SH-SY5Y (cell line): Measurements from ENCODE around the gene SLC8A1.

Experiments used
- GATA2 ChIP-seq: IDR thresholded peaks from 2 replicates; pipeline ENCODE4 v1.6.1; 2011; ENCODE audit warnings: mild to moderate bottlenecking, low read depth, low read length
- GATA3 ChIP-seq: IDR thresholded peaks from 2 replicates; pipeline ENCODE4 v1.6.1; 2011; ENCODE audit warnings: low read depth, mild to moderate bottlenecking, low read length, moderate library complexity

Gene SLC8A1

GRCh38 chr2:40106061-40106460, 345.8 kb downstream of the SLC8A1 start:
- TF ChIP-seq GATA3 (no peak), GATA2 (no peak)

- no peak for TF ChIP-seq GATA3
- TF ChIP-seq GATA2, result no peak
Observed at GRCh38 chr2:40105593-40105992, 346.3 kb downstream of the SLC8A1 start.

GRCh38 chr2:40103590-40103989, 348.3 kb downstream of the SLC8A1 start:
- no peak for TF ChIP-seq GATA3
- no peak for TF ChIP-seq GATA2

- TF ChIP-seq GATA3, result no peak
- no peak for TF ChIP-seq GATA2
Observed at GRCh38 chr2:40103163-40103562, 348.7 kb downstream of the SLC8A1 start.

GRCh38 chr2:40102447-40102846, 349.4 kb downstream of the SLC8A1 start:
- TF ChIP-seq GATA3, result no peak
- TF ChIP-seq GATA2, result no peak

- TF ChIP-seq GATA3, result peak; percentile 44; the same call in 1 of the 2 replicates
- peak; percentile 16; the same call in 1 of the 2 replicates for TF ChIP-seq GATA2
Observed at GRCh38 chr2:40101131-40101575, 350.7 kb downstream of the SLC8A1 start.

- TF ChIP-seq GATA3, result no peak
- TF ChIP-seq GATA2, result no peak
Observed at GRCh38 chr2:40100676-40101075, 351.2 kb downstream of the SLC8A1 start.

GRCh38 chr2:40098786-40099470, 353.0 kb downstream of the SLC8A1 start:
- TF ChIP-seq GATA3 (no peak), GATA2 (no peak)

- no peak for TF ChIP-seq GATA3
Observed at GRCh38 chr2:40097691-40098385, 354.1 kb downstream of the SLC8A1 start.

GRCh38 chr2:40096360-40096759, 355.5 kb downstream of the SLC8A1 start:
- no peak for TF ChIP-seq GATA3
- TF ChIP-seq GATA2, result no peak

- TF ChIP-seq GATA3 (no peak), GATA2 (no peak)
Observed at GRCh38 chr2:40095000-40095399, 356.9 kb downstream of the SLC8A1 start.

GRCh38 chr2:40094451-40094850, 357.4 kb downstream of the SLC8A1 start:
- TF ChIP-seq GATA2, result no peak
- no peak for TF ChIP-seq GATA3

GRCh38 chr2:40093021-40093675, 358.7 kb downstream of the SLC8A1 start:
- TF ChIP-seq GATA2, result no peak
- no peak for TF ChIP-seq GATA3

GRCh38 chr2:40090044-40090443, 361.8 kb downstream of the SLC8A1 start:
- TF ChIP-seq GATA2 (no peak), GATA3 (no peak)

- TF ChIP-seq GATA2, result no peak
Observed at GRCh38 chr2:40087927-40088326, 364.0 kb downstream of the SLC8A1 start.

GRCh38 chr2:40087434-40087833, 364.5 kb downstream of the SLC8A1 start:
- TF ChIP-seq GATA3 (no peak), GATA2 (no peak)
